Upper lobe of left lung (tissue), 4 donors: ENCODE measurements around the gene ITSN1.

Experiments used
- POLR2AphosphoS5 ChIP-seq, 2 donors: sonication (generic); formaldehyde crosslinking; IDR thresholded peaks; one replicate each; pipeline ENCODE4 v1.5.1; 2017; ENCODE audit warnings: antibody characterized with exemption in 2 of 2
- TF ChIP-seq, protein P1 (sequence below), 6 experiments: fragments of 450-650 bp in 4 of 6; fragments of 200-600 bp in 2 of 6; sonication (generic) in 2 of 6; IDR thresholded peaks; one replicate each; pipeline ENCODE4 v1.5.1; 2016 to 2019; ENCODE audit warnings: antibody characterized with exemption in 6 of 6

DNA sequence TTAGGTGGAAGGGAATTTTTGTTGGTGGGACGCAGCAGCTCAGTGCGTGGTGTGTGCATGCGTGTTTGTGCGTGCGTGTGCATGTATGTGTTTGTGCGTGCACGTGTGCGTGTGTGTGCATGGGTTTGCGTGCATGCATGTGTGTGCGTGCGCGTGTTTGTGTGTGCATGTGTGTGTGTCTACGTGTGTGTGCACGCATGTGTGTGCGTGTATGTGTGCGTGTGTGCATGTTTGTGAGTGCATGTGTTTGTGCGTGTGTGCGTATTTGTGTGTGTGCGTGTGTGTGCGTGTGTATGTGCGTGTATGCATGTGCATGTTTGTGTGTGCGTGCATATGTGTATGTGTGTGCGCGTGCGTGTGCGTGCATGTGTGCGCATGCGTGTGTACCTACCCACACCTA is 253.1 kb downstream of the ITSN1 start:
- TF ChIP-seq, protein P1, sequence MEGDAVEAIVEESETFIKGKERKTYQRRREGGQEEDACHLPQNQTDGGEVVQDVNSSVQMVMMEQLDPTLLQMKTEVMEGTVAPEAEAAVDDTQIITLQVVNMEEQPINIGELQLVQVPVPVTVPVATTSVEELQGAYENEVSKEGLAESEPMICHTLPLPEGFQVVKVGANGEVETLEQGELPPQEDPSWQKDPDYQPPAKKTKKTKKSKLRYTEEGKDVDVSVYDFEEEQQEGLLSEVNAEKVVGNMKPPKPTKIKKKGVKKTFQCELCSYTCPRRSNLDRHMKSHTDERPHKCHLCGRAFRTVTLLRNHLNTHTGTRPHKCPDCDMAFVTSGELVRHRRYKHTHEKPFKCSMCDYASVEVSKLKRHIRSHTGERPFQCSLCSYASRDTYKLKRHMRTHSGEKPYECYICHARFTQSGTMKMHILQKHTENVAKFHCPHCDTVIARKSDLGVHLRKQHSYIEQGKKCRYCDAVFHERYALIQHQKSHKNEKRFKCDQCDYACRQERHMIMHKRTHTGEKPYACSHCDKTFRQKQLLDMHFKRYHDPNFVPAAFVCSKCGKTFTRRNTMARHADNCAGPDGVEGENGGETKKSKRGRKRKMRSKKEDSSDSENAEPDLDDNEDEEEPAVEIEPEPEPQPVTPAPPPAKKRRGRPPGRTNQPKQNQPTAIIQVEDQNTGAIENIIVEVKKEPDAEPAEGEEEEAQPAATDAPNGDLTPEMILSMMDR (IDR thresholded peaks at IDR 0.05), result no peak
- no peak for TF ChIP-seq POLR2AphosphoS5 (IDR thresholded peaks at IDR 0.05)
